Left ventricle myocardium inferior (tissue), 1 donor: ENCODE measurements around the gene RNF144A. TPM values are rescaled to one million over a fixed set of nuclear protein-coding genes. Genes with fewer than 3 reads are reported as not detected.

Experiments used
- DNase-seq: peaks from one replicate; pipeline ENCODE4 v3.0.0-alpha.2; 2020
- H3K27ac ChIP-seq: fragments of 200-600 bp; replicated peaks from 2 replicates; pipeline ENCODE4 v1.8.0; 2021
- H3K27me3 ChIP-seq: fragments of 200-600 bp; 2 replicates; pipeline ENCODE4 v1.8.0; 2021; ENCODE audit warnings: low read depth
- H3K36me3 ChIP-seq: fragments of 200-600 bp; 2 replicates; pipeline ENCODE4 v1.8.0; 2021
- H3K4me1 ChIP-seq: fragments of 200-600 bp; 2 replicates; pipeline ENCODE4 v1.8.0; 2021
- H3K4me3 ChIP-seq: fragments of 200-600 bp; 2 replicates; pipeline ENCODE4 v1.8.0; 2021; ENCODE audit warnings: mild to moderate bottlenecking, moderate library complexity
- H3K9me3 ChIP-seq: fragments of 200-600 bp; replicated peaks from 2 replicates; pipeline ENCODE4 v1.8.0; 2021
- intact Hi-C: fragments of 100-400 bp; cut with micrococcal nuclease; formaldehyde crosslinking; loops from one replicate; pipeline ENCODE4 v1.11.0; 2022
- total RNA-seq: library from RNA; stranded (reverse); fragmentation: NEBNext Ultra II Directional; extraction: Animal tissue kit (Norgen Biotek cat#: 25700); gene quantifications from one replicate; pipeline ENCODE4 v1.2.1, GENCODE V29; 2021
- TF ChIP-seq, protein P1 (sequence below): fragments of 200-600 bp; IDR thresholded peaks from 2 replicates; pipeline ENCODE4 v1.8.0; 2021; ENCODE audit warnings: antibody characterized with exemption, mild to moderate bottlenecking, borderline replicate concordance
- donor health status: DM: no; HTN: yes; CAD: no; lungs with severe emphysema.

Gene RNF144A
- total RNA-seq, 1 donor from 2014 or later: 17.9 TPM

DNA sequence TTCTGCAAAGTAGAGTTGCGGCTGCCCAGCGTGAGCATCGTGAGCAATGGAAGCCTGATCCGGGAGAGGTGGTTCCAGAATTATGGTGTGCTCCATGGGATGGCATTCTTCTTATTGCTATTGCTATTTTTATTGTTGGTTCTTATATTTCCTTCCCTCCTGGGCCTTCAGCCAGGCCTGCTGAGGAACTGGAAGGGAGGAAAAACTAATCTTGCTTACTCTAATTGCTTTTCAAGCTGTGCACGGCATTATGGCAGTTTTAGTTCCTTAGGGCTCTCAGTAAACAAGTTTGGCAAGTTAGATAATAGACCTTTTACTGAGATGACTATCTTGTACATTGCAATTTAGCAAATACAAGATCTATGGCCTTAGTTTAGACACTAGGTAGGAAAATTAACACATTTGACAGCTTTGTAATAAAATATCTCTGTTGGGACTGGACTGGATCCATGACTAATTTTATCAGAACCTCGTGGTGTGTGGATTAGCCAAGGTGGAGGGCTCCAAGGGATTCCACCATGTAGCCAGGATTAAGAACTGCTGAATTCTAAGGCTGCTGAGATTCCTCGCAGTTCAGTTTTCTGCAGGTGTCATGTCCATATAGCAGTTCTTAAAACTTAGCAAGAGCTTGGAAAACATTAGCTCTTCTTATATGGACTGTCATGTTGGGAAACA is 33.6 kb upstream of the RNF144A start:
- TF ChIP-seq, protein P1, sequence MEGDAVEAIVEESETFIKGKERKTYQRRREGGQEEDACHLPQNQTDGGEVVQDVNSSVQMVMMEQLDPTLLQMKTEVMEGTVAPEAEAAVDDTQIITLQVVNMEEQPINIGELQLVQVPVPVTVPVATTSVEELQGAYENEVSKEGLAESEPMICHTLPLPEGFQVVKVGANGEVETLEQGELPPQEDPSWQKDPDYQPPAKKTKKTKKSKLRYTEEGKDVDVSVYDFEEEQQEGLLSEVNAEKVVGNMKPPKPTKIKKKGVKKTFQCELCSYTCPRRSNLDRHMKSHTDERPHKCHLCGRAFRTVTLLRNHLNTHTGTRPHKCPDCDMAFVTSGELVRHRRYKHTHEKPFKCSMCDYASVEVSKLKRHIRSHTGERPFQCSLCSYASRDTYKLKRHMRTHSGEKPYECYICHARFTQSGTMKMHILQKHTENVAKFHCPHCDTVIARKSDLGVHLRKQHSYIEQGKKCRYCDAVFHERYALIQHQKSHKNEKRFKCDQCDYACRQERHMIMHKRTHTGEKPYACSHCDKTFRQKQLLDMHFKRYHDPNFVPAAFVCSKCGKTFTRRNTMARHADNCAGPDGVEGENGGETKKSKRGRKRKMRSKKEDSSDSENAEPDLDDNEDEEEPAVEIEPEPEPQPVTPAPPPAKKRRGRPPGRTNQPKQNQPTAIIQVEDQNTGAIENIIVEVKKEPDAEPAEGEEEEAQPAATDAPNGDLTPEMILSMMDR: no peak
- peaks cover 41% of the 10 kb centered on the region for H3K4me1 ChIP-seq
- intact Hi-C loops: no loop called here
- H3K9me3 ChIP-seq: no peaks in the 10 kb centered on the region
- H3K27me3 ChIP-seq: no peaks in the 10 kb centered on the region
- H3K27ac ChIP-seq: peak overlapping the region; percentile 62
- H3K4me3 ChIP-seq: no peak overlapping the region
- H3K36me3 ChIP-seq: no peaks in the 10 kb centered on the region
- DNase-seq: no peak

DNA sequence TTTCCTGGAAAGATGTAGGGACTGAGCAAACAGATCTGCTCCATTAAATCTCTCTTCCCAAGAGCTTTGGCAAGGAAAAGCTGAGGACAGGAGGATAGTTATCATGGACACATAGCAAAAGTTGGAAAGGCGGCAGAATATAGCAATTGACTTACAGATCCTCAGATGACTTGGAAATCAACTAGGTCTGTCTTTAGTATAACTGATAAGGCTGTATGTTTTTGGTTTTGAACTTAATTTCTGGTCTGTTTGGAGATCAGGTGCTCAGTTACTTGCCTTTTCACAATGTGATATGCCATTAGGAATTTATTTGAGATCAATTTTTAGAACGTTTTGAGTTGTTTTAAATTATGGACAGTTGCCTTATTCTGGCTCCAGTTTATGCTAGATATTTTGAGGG is 31.7 kb upstream of the RNF144A start:
- H3K9me3 ChIP-seq: no peaks in the 10 kb centered on the region
- TF ChIP-seq, protein P1: no peak
- H3K27me3 ChIP-seq: no peaks in the 10 kb centered on the region
- H3K4me3 ChIP-seq: no peak overlapping the region
- H3K27ac ChIP-seq: no peak overlapping the region
- H3K36me3 ChIP-seq: no peaks in the 10 kb centered on the region
- intact Hi-C loops: no loop called here
- H3K4me1 ChIP-seq: peaks cover 38% of the 10 kb centered on the region
- DNase-seq: no peak

DNA sequence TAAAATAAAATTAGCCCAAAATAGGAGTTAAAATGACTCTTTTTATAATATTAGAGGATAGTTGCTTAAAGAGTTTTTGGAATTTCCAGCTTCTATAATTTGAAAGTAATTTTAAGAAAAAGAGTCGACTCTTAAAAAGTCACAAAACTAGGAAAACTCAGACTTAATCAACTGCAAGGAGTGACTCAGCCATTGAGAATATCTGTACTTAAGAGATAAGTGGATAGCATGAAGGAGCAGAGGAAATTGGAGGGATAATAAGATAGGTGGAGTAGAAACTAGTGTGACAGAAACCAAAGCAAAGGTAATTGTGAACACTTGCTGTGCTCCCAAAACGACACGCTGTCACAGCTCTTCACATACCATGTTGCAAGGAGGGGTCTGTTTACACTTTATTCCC is 31.2 kb upstream of the RNF144A start:
- Histone ChIP-seq H3K36me3 (no peaks in the 10 kb centered on the region), H3K4me1 (peaks cover 36% of the 10 kb centered on the region), H3K9me3 (no peaks in the 10 kb centered on the region), H3K27ac (no peak overlapping the region), H3K27me3 (no peaks in the 10 kb centered on the region), H3K4me3 (no peak overlapping the region)
- intact Hi-C loops: no loop called here
- TF ChIP-seq, protein P1: no peak
- DNase-seq: no peak

DNA sequence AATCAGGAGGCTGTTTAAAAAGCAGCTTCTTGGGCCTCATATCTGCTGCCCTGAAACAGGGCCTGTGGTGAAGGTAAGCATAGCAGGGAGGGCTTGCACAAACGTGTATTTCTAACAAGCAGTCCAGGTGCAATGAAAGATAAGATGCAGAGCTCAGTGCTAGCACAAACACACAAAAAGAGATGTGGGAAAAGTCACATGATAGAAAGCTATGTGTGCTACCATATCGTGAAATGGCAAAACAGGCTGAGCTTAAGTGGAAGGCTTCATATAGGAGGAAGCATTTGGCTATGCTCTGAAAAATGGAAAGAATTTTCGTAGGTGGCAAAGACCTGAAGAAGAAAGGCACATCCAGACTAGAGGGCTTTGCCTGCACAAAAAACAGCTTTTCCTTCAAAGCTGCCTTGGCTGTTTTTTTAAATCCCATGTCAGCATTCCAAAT is 29.4 kb upstream of the RNF144A start:
- Histone ChIP-seq H3K4me1 (peaks cover 17% of the 10 kb centered on the region), H3K9me3 (no peaks in the 10 kb centered on the region), H3K27ac (no peak overlapping the region), H3K27me3 (no peaks in the 10 kb centered on the region), H3K4me3 (no peak overlapping the region), H3K36me3 (no peaks in the 10 kb centered on the region)
- intact Hi-C loops: no loop called here
- TF ChIP-seq, protein P1: no peak
- no peak for DNase-seq

DNA sequence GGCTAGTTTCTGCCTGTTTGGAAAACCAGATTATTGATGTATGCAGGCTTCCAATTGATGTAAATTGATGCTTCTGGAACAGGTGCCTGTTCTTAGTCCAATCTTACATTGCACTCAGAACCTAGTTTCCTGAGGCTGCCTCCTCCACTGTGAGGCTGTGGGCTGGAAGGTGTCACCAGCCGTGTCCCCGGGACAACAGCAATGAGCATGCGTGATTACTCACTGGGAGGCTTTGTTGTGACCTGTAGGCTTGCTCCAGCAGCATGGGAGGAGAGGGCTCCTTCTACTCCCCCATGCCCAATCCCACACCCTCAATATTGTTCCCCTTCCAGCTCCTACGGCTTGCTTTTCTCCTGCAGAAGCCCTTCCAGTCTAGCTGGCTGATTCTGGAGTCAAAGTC is 28.5 kb upstream of the RNF144A start:
- Histone ChIP-seq H3K27me3 (no peaks in the 10 kb centered on the region), H3K36me3 (no peaks in the 10 kb centered on the region), H3K4me3 (no peak overlapping the region), H3K9me3 (no peaks in the 10 kb centered on the region), H3K27ac (no peak overlapping the region), H3K4me1 (peaks cover 8% of the 10 kb centered on the region)
- TF ChIP-seq, protein P1: no peak
- DNase-seq: no peak
- intact Hi-C loops: no loop called here
